ENCODE measurements around the gene GHITM.

DNA sequence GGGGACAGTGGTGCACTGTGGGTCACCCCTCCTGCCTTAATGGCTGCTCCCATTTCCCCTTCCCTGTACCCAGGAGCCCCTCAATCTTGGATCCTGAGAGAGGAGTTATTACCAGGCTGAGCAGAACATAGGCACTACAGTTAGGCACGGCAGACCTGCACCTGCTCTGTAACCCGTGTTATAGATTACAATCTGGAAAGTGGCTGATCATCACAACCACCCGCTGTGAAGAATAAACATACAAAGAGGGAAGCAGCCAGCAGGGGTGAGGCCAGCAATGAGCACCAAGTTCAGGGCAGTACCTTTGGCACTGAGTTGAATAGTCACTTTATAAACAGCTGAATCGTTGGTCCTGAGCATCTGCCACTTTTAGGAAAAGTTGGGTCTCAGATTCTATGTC, 56.8 kb downstream of the GHITM start:
- TF ChIP-seq, protein P1, sequence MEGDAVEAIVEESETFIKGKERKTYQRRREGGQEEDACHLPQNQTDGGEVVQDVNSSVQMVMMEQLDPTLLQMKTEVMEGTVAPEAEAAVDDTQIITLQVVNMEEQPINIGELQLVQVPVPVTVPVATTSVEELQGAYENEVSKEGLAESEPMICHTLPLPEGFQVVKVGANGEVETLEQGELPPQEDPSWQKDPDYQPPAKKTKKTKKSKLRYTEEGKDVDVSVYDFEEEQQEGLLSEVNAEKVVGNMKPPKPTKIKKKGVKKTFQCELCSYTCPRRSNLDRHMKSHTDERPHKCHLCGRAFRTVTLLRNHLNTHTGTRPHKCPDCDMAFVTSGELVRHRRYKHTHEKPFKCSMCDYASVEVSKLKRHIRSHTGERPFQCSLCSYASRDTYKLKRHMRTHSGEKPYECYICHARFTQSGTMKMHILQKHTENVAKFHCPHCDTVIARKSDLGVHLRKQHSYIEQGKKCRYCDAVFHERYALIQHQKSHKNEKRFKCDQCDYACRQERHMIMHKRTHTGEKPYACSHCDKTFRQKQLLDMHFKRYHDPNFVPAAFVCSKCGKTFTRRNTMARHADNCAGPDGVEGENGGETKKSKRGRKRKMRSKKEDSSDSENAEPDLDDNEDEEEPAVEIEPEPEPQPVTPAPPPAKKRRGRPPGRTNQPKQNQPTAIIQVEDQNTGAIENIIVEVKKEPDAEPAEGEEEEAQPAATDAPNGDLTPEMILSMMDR (IDR thresholded peaks at IDR 0.05): no peak
- no peak for TF ChIP-seq POLR2A (IDR thresholded peaks at IDR 0.05)

Measured in esophagus squamous epithelium (tissue), 4 donors.